Measurements from ENCODE around the gene ROS1.

ROS1 gene

DNA sequence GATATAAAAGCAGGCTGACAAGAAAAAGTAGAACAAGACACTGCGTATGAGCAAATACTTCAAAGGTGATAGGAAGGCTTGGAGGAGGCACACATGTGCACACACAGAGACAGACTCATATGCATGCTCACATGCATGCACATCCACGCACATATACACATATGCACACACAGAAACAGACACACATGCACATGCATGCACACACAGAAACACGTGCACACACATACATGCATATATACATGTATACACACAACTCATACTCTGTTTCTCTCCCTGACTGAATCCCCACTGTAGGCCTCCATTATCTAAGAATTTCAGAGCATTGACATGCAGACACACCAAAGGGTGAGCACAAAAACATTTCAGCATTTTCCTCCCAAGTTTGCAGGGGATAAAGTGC, 116.7 kb downstream of the ROS1 start:
- no peak for DNase-seq (ENCODE audit: low read depth)

DNA sequence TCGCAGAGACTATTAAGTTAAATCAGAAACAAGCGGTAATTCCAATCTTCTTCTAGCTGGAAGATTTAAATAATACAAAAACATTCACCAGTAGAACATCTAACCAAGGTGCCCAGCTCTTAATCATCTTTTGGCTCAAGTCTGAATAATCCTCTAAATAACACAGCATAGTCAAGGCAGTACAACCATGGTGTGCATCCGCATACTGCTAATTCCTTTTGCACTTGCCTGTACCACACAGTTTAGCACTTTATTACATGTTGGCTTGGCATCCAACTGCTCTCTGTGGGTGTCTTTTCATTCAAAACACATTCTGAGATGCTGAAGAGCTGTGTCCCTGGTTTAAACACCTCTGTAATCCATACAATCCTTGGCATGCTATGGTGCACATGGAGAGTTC, 118.1 kb downstream of the ROS1 start:
- no peak for DNase-seq (ENCODE audit: low read depth)

DNA sequence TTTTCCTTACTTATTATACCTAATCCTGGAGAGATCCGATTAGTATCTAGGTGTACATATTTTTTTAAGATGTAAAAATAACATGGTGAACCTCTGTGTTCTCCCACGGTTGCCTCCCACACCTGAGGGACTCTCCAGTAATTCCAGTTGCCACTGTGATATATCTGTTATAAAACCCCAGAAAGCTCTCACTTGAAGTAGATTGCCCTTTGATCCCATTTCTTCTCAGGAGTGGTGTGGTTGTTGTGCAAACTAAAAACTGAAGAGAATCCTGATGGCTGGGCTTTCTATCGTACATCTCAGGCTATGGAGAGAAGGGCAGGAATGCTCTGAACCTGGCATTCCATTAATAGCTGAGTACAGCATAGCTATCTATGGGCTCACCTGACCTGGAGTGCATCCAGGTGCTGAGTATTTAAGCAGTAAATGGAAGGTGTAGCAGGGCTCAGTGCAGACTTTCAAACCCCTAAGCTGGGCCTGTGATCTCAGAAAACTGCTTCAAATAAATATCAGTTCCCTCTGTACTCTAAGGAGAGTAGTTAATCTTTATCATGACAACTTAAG, 119.4 kb downstream of the ROS1 start:
- no peak for DNase-seq (ENCODE audit: low read depth)

DNA sequence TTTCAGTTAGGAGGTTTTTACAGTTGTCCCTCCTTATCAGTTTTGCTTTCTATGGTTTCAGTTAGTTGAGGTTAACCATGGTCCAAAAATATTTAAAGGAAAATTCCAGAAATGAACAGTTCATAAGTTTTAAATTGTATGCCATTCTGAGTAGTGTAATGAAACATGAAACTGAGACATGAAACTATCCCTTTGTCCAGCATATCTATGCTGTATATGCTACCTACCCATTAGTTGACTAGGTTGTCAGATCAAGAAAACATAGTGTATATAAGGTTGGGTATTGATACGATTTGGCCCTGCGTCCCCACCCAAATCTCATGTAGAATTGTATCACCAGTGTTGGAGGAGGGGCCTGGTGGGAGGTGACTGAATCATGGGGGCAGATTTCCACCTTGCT, 121.3 kb downstream of the ROS1 start:
- DNase-seq (ENCODE audit: low read depth), result no peak

DNA sequence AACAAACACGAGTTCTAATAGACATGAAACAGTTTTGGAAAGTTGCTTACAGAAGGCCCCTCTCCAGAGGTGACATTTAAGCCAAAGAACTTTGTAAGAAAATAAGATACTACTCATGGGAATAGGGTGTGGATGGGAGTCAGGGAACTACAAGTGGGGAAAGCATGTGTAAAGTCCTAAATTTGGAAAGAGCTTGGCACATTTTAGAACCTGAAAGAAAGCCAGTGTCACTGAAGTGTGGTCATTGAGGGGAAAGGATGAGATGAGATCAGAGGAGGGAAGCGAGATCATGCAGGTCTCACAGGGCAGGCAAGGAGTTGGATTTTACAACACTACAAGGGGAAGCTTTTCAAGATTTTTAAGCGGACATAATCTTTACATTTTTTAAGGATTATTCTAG, 122.4 kb downstream of the ROS1 start:
- DNase-seq (ENCODE audit: low read depth), result no peak

DNA sequence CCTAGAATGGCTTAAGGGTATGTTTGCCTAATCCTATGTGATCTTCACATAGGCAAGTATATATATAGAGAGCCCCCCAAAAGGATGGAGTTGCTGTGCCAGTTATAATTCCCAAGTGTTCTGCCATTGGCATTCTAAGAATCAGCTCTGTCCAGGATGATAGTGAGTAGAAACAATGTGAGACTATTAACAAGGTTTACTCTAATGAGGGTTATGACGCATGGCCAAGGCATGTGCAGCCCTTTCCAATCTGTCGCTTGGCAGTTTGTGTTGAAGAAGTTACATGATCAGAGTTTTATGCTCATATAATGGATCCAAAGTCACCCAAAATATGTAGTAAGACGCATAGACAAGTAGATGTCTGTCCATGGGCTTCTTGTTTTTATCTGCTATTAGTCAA, 126.8 kb downstream of the ROS1 start:
- no peak for DNase-seq (ENCODE audit: low read depth)

DNA sequence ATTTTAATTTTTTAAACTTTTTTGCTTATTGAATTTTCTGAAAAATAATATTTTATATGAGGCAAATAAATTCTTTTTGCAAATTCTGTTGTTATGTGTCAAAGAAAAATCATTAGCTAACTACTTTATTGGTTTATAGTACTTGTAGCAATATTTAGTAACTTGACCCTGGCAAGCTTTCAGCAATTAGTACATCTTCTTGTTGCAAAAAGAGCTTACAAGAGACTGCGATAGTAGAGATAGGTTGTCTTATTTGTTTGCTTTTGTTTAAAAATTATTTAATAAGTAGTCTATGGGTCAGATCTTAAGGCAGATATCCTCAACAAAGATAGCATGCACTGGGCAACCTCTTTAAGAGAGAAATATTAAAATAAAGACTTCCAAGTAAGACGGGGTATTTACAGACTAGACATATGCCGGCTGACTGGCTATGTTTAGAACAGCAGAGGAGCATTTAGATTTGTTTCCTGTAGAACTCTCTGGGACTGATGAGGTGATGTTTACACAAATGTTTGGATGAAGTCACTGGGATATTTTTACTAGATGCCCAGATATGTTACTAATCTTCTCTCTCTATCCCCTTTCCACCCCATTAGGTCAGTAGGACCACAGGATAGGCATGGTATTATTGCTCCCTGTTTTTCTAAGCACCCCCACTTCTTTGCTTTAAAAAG, 135.4 kb downstream of the ROS1 start:
- DNase-seq (ENCODE audit: low read depth), result no peak

DNA sequence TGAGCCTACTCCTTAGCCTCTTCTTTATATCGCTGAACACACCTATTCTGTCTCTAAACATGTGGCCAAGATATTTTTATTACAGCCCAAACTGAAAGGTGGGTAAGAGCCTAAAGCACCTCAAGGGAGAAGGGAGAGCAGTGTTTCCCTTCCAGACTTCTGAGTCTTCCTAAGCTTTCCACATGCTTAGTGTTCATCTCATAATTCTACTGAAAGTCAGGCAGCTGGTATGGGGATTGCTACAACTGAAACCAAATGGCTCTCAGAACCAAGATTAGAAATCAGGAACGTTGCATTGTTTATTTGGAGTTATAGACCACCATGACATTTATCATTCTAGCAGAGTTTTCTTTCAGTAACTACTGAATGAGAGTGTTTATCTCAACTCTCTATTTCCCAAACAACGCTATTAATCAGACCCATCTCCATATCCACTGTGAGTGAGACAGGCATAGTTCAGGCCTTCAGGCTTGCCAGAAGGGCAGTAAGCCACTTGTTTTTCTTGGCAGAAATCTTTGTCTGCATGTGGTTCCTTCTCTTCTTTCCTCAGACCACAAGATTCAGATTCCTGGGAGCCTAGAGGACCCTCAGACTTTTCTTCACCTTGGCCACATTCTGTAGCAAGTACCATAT, 137.5 kb downstream of the ROS1 start:
- DNase-seq (ENCODE audit: low read depth), result no peak

DNA sequence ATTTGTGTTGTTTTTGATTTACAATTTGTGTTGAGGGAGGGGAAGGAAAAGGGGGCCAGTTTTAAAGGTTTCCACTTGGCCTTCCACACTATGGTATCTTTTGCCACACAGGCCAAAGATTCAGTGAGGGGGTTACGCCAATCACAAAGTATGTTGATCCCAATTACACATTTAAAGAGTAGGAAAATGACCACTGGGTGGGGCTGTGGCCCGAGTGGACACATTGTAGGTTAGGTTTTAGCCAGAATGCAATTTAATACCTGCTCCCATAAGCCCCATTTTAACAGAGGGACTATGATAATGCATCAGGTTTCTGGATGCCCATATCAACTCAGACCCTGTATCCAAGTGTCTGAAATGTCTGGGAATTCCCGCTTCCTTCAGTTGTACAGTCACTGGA, 144.8 kb downstream of the ROS1 start:
- no peak for DNase-seq (ENCODE audit: low read depth)

DNA sequence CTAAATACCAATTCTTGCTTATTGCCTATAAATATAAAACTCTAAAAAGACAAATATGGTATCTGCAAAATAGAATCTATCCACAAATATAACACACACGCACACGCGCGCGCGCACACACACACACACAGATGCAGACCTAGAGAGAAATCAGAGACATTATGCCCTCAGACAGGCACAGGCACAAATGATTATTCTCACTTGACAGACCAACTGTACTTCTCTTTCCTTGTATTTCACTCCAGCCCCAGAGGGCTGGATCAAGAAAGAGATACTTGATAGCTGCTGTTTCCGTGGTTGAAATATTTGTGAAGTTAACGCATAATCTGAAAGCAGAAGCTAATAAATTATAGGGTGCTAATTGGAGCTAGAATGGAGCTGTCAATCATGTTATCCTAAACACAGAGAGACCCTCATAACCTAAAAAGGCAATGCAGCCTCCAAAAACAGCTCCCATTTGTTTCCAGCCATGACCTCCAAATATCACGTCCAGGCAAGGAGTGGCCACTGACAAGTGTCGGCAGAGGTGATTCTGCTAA, 148.9 kb downstream of the ROS1 start:
- DNase-seq (ENCODE audit: low read depth), result no peak

DNA sequence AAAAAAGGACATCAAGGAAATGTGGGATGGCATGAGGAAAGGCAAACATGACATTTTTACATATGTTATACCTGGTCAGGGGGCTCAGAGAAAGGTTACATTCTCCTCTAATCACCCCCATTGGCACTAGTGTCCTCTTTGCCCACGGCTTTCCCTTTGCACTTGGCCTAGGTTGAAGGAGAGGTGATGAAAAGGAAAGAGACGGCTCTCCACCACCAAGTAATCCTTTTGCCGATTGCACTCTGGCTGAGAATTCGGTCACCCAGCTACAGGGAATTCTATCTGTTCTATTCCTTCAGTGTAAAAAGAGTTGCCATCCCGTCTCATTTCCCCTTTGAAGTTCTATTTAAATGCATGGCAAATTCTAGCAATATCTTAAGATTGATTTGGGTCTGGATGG, 150.0 kb downstream of the ROS1 start:
- DNase-seq (ENCODE audit: low read depth), result no peak

DNA sequence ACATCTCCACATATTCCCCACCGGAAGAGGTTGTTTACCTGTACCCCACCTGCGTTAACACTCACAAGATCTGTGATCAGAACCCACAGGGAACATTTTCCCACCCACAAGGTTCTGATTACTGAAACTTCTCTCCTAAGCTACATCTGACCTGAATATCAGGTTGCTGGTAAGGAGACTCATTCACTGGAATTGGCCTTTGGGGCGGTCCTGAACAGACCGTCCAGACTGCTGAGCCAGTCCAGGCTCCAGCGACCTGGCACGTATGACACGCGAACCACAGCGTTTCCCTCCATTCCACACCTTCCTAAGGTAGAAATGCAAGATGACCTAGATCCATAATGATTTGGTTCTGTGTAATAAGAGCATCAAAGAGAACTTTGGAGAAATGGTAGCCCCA, 150.5 kb downstream of the ROS1 start:
- DNase-seq (ENCODE audit: low read depth), result no peak

DNA sequence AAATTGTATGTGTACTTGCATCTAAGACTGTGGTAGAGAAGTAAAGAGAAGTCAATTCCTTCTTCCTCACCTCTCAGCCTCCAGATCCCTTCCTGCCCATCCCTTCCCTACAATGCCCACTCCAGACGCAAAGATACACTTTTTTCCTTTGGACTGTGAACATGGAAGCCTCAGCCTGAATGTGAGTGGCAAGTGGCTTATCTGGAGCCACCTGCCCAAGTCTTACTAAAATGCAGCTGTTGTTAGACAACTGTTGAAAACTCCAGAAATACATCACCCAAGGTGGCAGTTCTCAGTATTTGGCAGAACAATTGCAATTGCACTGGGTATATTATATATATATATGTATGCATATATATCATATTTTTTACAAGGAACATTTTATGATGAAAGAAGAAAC, 152.9 kb downstream of the ROS1 start:
- no peak for DNase-seq (ENCODE audit: low read depth)

DNA sequence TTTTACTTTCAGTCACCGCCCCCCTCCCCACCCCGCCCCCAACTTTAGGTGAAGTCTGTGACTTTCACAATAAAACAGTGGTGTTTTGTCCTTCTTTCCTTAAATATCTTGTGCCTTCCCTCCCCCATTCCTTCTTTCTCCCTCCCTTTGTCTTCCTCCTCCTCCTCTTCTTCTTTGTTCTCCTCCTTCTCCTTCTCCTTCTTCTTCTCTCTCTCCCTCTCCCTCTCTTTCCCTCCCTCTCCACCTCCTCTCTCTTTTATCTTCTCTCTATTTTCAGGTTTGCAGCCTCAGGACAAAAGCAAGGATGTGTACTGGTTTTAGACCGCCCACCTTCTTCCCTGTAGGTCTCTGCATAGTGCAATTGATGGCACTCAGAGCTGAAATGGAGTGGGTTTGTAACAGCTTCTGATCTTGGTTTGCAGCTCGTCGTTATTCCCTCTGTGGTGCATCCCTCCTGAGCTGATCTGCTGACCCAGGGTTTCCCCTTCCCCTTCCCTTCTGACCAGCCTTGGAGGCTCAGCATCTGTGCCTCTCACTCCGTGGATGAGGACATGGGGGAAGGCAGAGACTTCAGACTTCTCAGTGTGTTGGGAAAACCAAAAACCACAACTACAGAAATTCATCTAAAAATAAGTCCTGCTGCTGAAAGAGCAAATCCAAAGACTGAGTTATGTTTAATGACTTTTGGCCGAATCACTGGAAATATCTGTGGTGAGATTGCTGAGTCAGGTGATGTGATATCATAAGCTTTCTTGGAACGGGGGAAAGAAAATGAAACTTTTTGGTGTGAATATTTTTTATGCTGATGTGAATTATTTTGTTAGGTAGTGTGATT, 153.5 kb downstream of the ROS1 start:
- no peak for DNase-seq (ENCODE audit: low read depth)

DNA sequence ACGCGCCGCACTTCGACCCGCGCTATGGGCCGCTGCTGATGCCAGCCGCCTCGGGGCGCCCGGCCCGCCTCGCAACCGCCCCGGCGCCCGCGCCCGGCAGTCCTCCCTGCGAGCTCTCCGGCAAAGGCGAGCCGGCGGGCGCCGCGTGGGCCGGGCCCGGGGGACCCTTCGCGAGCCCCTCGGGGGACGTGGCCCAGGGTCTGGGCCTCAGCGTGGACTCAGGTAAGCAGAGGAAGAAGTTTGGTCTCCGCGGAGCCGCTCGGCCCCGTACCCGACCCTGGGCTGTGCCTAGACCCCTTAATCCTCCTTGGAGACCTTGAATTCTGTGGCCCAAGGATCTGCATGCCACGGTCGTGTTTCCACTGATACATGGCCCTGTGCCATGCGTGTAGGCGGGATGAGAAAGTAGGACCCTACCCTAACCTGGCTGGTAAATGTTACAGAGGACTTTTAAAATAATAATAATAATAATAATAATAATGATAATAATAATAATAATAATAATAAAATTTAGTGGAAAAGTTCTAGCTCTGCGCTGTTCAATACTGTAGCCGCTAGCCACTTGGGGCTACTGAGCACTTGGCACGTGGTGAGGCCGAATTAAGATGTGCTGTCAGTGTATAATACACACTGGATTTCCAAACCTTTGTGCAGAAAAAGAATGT, 154.8 kb downstream of the ROS1 start:
- no peak for DNase-seq (ENCODE audit: low read depth)

DNA sequence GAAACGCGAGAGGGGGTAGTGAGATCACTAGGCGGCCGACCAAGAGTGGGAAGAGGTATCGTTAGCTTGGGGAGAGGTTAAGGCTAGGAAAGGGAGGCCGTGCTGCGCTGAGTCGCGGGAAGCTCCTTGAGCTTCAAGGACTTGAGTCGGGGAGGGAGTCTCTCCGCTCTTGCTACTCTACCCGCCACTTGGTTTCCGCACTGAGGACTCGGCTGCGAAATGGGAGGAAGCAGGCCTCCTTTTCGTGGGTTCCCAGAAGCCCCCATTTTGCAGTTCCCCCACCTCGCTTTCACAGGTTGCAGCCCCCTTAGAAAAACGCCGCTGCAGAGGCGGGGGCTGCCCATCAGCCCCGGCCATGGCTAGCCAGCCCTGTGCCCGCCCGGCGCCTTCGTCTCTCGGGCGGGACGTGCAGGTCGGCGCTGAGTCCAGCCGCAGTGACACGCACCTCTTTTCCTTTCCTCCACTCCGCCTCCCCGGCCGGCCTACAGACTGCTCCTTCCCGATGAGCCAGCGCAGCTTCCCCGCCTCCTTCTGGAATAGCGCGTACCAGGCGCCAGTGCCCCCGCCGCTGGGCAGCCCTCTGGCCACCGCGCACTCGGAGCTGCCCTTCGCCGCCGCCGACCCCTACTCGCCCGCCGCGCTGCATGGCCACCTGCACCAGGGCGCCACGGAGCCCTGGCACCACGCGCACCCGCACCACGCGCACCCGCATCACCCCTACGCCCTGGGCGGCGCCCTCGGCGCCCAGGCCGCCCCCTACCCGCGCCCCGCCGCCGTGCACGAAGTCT, 155.5 kb downstream of the ROS1 start:
- DNase-seq (ENCODE audit: low read depth), result no peak

DNA sequence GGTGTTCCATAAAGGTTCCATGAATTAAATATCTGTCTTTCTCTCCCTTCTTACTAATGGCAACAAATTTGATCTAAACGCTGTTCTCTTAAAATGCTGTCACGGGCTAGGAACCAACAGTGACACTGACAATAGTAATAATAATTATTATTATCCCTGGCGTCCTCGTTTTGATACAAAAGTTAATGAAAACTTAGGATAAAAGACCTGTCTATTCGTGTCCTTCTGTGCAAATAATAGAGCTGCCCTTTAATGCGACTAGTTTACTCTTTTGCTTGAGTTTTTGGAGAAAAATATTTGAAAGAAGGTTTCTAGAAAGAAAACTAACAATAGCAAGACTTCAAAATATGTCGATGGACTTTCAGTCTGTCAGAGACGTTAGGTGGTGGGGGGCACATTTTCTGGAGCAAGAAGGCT, 156.1 kb downstream of the ROS1 start:
- DNase-seq (ENCODE audit: low read depth), result no peak

DNA sequence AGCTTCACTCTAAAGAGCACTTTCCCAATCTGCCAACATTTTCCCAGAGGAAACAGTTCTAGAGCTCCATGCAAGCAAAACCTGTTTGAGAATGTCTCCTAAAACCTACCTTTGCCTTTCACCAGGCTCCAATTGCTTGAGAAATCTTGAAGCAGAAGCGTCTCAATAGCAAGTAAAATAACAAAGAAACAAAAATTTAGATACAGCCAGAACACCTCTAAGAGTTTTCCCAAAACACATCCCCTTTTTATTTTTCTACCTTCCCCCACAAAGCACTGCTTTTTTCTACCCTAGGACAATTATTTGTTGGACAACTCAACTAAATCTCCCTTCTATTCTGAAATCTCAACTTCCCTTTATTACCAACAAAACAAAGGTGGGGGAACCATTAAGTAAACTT, 156.8 kb downstream of the ROS1 start:
- DNase-seq (ENCODE audit: low read depth), result no peak

DNA sequence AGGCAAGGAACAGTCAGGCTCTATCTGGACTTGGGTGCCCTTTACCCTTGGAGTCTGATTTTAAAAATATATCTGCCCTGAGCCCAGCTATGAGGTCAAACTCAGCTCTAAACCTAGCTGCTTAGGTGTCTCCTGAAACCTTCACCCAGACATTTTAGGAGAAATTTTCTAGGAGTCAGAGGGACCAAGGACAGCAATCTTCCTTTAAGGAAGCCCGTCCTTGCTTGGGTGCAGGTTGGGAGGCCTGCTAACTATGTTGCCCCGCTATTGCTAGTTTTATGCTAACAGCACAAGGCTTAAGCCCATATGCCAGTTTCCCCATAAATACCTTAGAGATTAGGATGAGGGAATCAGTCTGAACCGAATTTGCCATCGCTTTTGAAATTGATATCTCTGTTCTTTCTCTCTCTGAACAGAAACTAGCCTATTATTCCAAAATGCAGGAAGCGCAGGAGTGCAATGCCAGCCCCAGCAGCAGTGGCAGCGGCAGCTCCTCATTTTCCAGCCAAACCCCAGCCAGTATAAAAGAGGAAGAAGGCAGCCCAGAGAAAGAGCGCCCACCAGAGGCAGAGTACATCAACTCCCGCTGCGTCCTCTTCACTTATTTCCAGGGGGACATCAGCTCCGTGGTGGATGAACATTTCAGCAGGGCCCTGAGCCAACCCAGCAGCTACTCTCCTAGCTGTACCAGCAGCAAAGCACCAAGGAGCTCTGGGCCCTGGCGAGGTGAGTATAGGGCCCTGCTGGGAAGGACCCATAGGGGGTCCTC, 157.8 kb downstream of the ROS1 start:
- no peak for DNase-seq (ENCODE audit: low read depth)

DNA sequence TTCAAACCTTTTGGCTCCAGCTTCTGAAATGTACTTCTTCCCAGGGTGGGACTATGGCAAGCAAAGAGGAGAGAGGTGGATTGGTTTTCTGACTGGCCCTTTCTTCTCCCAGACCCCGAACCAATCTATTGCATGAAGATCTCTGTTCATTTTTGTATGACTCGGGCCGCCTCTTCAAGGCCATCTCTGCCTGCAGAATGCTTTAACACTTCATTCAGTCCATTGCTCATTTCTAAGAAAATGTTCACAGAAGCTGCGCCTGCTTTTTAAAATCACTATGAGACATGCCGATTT, 158.7 kb downstream of the ROS1 start:
- DNase-seq (ENCODE audit: low read depth), result no peak
